Endothelial cell of umbilical vein (primary cell): Measurements from ENCODE around the gene VIPAS39. TPM values are rescaled to one million over a fixed set of nuclear protein-coding genes. Genes with fewer than 3 reads are reported as not detected.
A peak's percentile ranks its signal among the peaks of the same experiment; 100 is the strongest.

Experiments used
- BruUV-seq: library from RNA; stranded (reverse); fragments of 400-500 nt; replicated peaks from 2 replicates; lab custom pipeline; 2021; lab: Mats Ljungman, UMichigan
- CTCF ChIA-PET: fragments of 300-600, 350-600 bp; sonication (Branson Sonifier 250); formaldehyde crosslinking; loops from one replicate; lab custom pipeline; 2021; ENCODE audit warnings: antibody characterized with exemption, inconsistent platforms; lab: Charles Lee
- POLR2A ChIA-PET: fragments of 300-600, 350-600 bp; sonication (Branson Sonifier 250); formaldehyde crosslinking; loops from one replicate; lab custom pipeline; 2021; ENCODE audit warnings: antibody characterized with exemption, inconsistent platforms; lab: Charles Lee
- DNase-seq: peaks from one replicate; pipeline ENCODE4 v3.0.0-alpha.2; 2011; ENCODE audit warnings: low read depth, low spot score
- FAIRE-seq: peaks from 2 replicates; lab custom pipeline; 2011; peaks lifted over from hg19 to GRCh38; lab: Jason Lieb, UNC
- H2AFZ ChIP-seq: 2 replicates; pipeline ENCODE4 v1.6.0; 2012; ENCODE audit warnings: low read depth, low read length, control low read depth, inconsistent platforms
- H3K27ac ChIP-seq: 2 replicates; pipeline ENCODE4 v1.5.1; 2011; ENCODE audit warnings: low read depth, mild to moderate bottlenecking, control low read depth, low read length, moderate library complexity; ENCODE audit not compliant: insufficient read depth
- H3K27me3 ChIP-seq, 2 experiments: 2 replicates each; pipeline versions ENCODE4 v1.6.0 to v1.6.1; 2011; ENCODE audit warnings: low read length in 2 of 2, mixed read lengths in 1 of 2; ENCODE audit not compliant: control insufficient read depth in 2 of 2, insufficient read depth in 2 of 2
- H3K36me3 ChIP-seq, 2 experiments: 2 replicates in 1 of 2; 3 replicates in 1 of 2; pipeline ENCODE4 v1.5.1; 2011; ENCODE audit warnings: low read length in 2 of 2, mild to moderate bottlenecking in 1 of 2, moderate library complexity in 1 of 2; ENCODE audit not compliant: control insufficient read depth in 2 of 2, insufficient read depth in 2 of 2; ENCODE audit errors: extremely low read depth in 1 of 2
- H3K4me1 ChIP-seq: 3 replicates; pipeline ENCODE4 v1.5.1; 2011; ENCODE audit warnings: mild to moderate bottlenecking, low read length; ENCODE audit not compliant: control insufficient read depth, insufficient read depth; ENCODE audit errors: extremely low read depth
- H3K4me2 ChIP-seq: 2 replicates; pipeline ENCODE4 v1.6.1; 2011; ENCODE audit warnings: low read length, control low read depth, mixed read lengths; ENCODE audit not compliant: insufficient read depth
- H3K4me3 ChIP-seq, 3 experiments: fragments of 200-600 bp in 1 of 3; sonication (generic), shearing (Covaris generic) in 1 of 3; replicated peaks in 1 of 3; 2 replicates each; pipeline ENCODE4 v1.5.1; 2011 to 2016; ENCODE audit warnings: control low read depth in 3 of 3, low read length in 3 of 3, mild to moderate bottlenecking in 2 of 3, inconsistent platforms in 1 of 3, low read depth in 1 of 3, moderate library complexity in 1 of 3; ENCODE audit not compliant: insufficient read depth in 1 of 3
- H3K79me2 ChIP-seq: 2 replicates; pipeline ENCODE4 v1.6.0; 2012; ENCODE audit warnings: low read length, inconsistent platforms; ENCODE audit not compliant: control insufficient read depth, insufficient read depth
- H3K9ac ChIP-seq: replicated peaks from 2 replicates; pipeline ENCODE3; 2011; ENCODE audit warnings: low read length, control low read depth; ENCODE audit not compliant: insufficient read depth; ENCODE audit errors: extremely low read depth
- H3K9me1 ChIP-seq: replicated peaks from 3 replicates; pipeline ENCODE4 v1.6.0; 2011; ENCODE audit warnings: mild to moderate bottlenecking, low read length; ENCODE audit not compliant: control insufficient read depth, insufficient read depth; ENCODE audit errors: extremely low read depth
- H3K9me3 ChIP-seq: replicated peaks from 2 replicates; pipeline ENCODE4 v1.5.1; 2012; ENCODE audit warnings: low read length, inconsistent platforms; ENCODE audit not compliant: control insufficient read depth, insufficient read depth
- H4K20me1 ChIP-seq: replicated peaks from 2 replicates; pipeline ENCODE3; 2011; ENCODE audit warnings: mild to moderate bottlenecking, low read length; ENCODE audit not compliant: control insufficient read depth, insufficient read depth; ENCODE audit errors: extremely low read depth
- FOS ChIP-seq: IDR thresholded peaks from 2 replicates; pipeline ENCODE4 v1.6.1; 2011; ENCODE audit warnings: mild to moderate bottlenecking, low read length, moderate library complexity, borderline replicate concordance; ENCODE audit not compliant: insufficient read depth
- JUN ChIP-seq: IDR thresholded peaks from 2 replicates; pipeline ENCODE4 v1.6.1; 2011; ENCODE audit warnings: borderline replicate concordance, low read depth; ENCODE audit not compliant: insufficient read length, insufficient read depth
- POLR2A ChIP-seq: IDR thresholded peaks from 2 replicates; pipeline ENCODE4 v1.6.1; 2012; ENCODE audit warnings: low read depth, mild to moderate bottlenecking, control low read depth, low read length
- POLR2AphosphoS5 ChIP-seq: IDR thresholded peaks from 2 replicates; pipeline ENCODE4 v1.6.1; 2012; ENCODE audit warnings: low read depth, mild to moderate bottlenecking, control low read depth, low read length, moderate library complexity; ENCODE audit not compliant: insufficient read depth
- dilution Hi-C: fragments of 300-500 bp; cut with MboI; formaldehyde crosslinking; loops from one replicate; pipeline ENCODE4 v1.15.0; 2019; ENCODE audit warnings: low sequenced_read_pairs; ENCODE audit not compliant: extremely low pct_ligation_motif_present
- intact Hi-C: fragments of 100-400 bp; cut with micrococcal nuclease; formaldehyde crosslinking; loops from one replicate; pipeline ENCODE4 v1.10.0; 2022
- polyA plus RNA-seq, 4 experiments: library from polyadenylated mRNA; depleted of rRNA in 3 of 4; stranded (reverse) in 3 of 4; unstranded in 1 of 4; fragments of >200 nt; gene quantifications; 2 replicates each; pipeline versions ENCODE4 v1.2.1 to v1.2.3, GENCODE V29; 2011 to 2012; ENCODE audit warnings: missing spikeins in 1 of 4
- small RNA-seq: library from RNA; depleted of rRNA; stranded (forward); fragments of <200 nt; gene quantifications from one replicate; pipeline ENCODE3, GENCODE V24; 2012; ENCODE audit warnings: low replicate concordance, low read depth; ENCODE audit not compliant: insufficient read depth, insufficient read length
- total RNA-seq: library from RNA; stranded (reverse); gene quantifications from 2 replicates; pipeline ENCODE4 v1.2.3, GENCODE V29; 2021
- TF ChIP-seq, protein P1 (sequence below), 2 donors: IDR thresholded peaks; 1 replicate in 1 of 2; 2 replicates in 1 of 2; pipeline ENCODE4 v1.5.1; 2011; ENCODE audit warnings: low read length in 2 of 2, mild to moderate bottlenecking in 2 of 2, moderate library complexity in 2 of 2, control low read depth in 1 of 2, inconsistent platforms in 1 of 2, low read depth in 1 of 2; ENCODE audit not compliant: insufficient read depth in 1 of 2; ENCODE audit errors: extremely low read depth in 1 of 2

The VIPAS39 gene
- total and polyA plus RNA-seq, 2 donors (not counting 3 experiments of a cell fraction or from before 2014, with no cell fraction given): 24.2 to 28.2 TPM

DNA sequence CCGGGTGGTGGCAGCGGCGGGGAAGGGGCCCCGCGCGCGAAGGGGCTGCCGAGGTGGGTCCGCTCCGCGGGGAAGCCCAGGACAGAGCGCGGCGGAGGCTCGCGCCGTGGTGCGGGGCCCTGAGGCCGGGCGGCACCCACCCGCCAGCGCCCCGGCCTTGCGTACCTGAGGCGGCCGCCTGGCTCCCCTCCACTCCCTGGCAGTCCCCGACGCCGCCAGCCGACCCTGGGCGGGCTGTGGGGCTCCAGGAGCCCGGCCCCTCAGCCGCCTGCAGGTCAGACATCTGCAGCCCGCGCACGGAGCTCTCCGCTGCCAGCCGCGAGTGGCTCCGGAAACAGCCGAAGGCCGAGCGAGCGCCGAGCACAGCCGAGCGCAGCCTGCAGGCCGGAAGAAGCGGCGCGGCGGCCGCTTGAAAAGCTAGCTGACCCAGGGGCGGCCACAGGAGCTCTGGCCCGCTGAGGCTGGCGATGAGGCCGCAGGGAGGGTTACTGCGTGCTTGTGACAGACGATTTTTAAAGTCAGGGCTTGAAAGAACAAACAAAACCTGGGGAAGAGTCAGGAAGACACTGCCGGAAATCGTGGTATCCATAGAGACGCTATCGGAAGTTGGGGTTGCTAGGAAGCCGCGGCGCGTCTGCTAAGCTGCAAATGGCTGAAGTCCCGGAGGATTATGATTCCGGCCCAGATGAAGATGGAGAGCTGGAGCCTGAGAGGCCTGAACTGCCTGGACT, 80.5 kb downstream of the VIPAS39 start, which contains the start of the genes SAMD15 and TMED8:
Gene SAMD15 (plus strand): TSS at position 609 of the 731 bp plus-strand sequence. CDS start 40 bp downstream, at position 649.
Gene TMED8 (minus strand): TSS at position 324 of the 731 bp plus-strand sequence. CDS start 41 bp downstream, at position 283.
- intact Hi-C loops (loop anchor here (1.0 kb wide), 3 partner anchors 57 to 80 kb away; partner anchors contain the start of genes POMT2 and VIPAS39), dilution Hi-C loops (no loop called here)
- DNase-seq (peak; percentile 95), FAIRE-seq (peak; percentile 94)
- H3K9ac ChIP-seq: peak within 1 kb of the TSS; percentile 79
- H3K36me3 ChIP-seq: no peaks in the 10 kb centered on the region
- no peaks in the 10 kb centered on the region for H3K9me1 ChIP-seq
- H3K9me3 ChIP-seq: no peaks in the 10 kb centered on the region
- TF ChIP-seq POLR2A: peak; percentile 58
- TF ChIP-seq, protein P1, sequence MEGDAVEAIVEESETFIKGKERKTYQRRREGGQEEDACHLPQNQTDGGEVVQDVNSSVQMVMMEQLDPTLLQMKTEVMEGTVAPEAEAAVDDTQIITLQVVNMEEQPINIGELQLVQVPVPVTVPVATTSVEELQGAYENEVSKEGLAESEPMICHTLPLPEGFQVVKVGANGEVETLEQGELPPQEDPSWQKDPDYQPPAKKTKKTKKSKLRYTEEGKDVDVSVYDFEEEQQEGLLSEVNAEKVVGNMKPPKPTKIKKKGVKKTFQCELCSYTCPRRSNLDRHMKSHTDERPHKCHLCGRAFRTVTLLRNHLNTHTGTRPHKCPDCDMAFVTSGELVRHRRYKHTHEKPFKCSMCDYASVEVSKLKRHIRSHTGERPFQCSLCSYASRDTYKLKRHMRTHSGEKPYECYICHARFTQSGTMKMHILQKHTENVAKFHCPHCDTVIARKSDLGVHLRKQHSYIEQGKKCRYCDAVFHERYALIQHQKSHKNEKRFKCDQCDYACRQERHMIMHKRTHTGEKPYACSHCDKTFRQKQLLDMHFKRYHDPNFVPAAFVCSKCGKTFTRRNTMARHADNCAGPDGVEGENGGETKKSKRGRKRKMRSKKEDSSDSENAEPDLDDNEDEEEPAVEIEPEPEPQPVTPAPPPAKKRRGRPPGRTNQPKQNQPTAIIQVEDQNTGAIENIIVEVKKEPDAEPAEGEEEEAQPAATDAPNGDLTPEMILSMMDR (IDR thresholded peaks at IDR 0.05; ENCODE audit: extremely low read depth in 1 of 2, insufficient read depth in 1 of 2, low read depth in 1 of 2, low read length in 2 of 2): peak in 1 of 2 donors; percentile 30
- TF ChIP-seq POLR2AphosphoS5: peak; percentile 26
- no peak for TF ChIP-seq JUN
- TF ChIP-seq FOS: no peak
- H3K79me2 ChIP-seq: peaks cover 9% of the 10 kb centered on the region
- H3K4me3 ChIP-seq: peak within 1 kb of the TSS; percentile 58 to 76 (median 69)
- BruUV-seq: no TSS peak
- H3K4me2 ChIP-seq: peak within 1 kb of the TSS; percentile 93
- peaks cover 15% of the 10 kb centered on the region for H3K4me1 ChIP-seq
- H2AFZ ChIP-seq: peak within 1 kb of the TSS; percentile 81
- H3K27me3 ChIP-seq: no peaks in the 10 kb centered on the region
- H3K27ac ChIP-seq: peak within 1 kb of the TSS; percentile 71
- no peaks in the 10 kb centered on the region for H4K20me1 ChIP-seq
- POLR2A ChIA-PET: interaction anchor here (0.6 to 1.5 kb wide), 3 partner anchors 56 to 264 kb away, joined by 3 to 8 read pairs (median 4); partner anchors contain the start of genes GSTZ1 and POMT2
- CTCF ChIA-PET: interaction anchor here (0.7 to 1.9 kb wide), 11 partner anchors 14 to 590 kb away, joined by 3 to 15 read pairs (median 3); partner anchors contain the start of genes GSTZ1 and POMT2

Small RNA genes lying within 50 kb of the gene (small RNA-seq; reads per million reads assigned to genes)
- not detected for gene RF00404

Other genes starting within 250 kb of the VIPAS39 start
- not detected in 2 replicates for gene NGB, start 186.4 kb downstream of the VIPAS39 start, total RNA-seq
- gene NGB, start 186.4 kb downstream of the VIPAS39 start, polyA plus RNA-seq: not detected in 2 replicates
- gene POMT2, start 136.7 kb downstream of the VIPAS39 start, total RNA-seq: 43.2 and 48.2 TPM in 2 replicates
- gene POMT2, start 136.7 kb downstream of the VIPAS39 start, polyA plus RNA-seq: 19.5 and 22.4 TPM in 2 replicates
- gene GSTZ1, start 136.6 kb downstream of the VIPAS39 start, total RNA-seq: 16.7 and 20.4 TPM in 2 replicates
- gene GSTZ1, start 136.6 kb downstream of the VIPAS39 start, polyA plus RNA-seq: 19.2 and 20.5 TPM in 2 replicates
- gene TMED8, start 80.5 kb downstream of the VIPAS39 start, total RNA-seq: 12.6 and 13.5 TPM in 2 replicates
- gene TMED8, start 80.5 kb downstream of the VIPAS39 start, polyA plus RNA-seq: 4.4 and 5.2 TPM in 2 replicates
- 0.65 and 1.1 TPM in 2 replicates for gene SAMD15, start 80.2 kb downstream of the VIPAS39 start, total RNA-seq
- gene SAMD15, start 80.2 kb downstream of the VIPAS39 start, polyA plus RNA-seq: 0.10 and 0.51 TPM in 2 replicates
- 0.33 and 0.48 TPM in 2 replicates for gene NOXRED1, start 34.1 kb downstream of the VIPAS39 start, total RNA-seq
- gene NOXRED1, start 34.1 kb downstream of the VIPAS39 start, polyA plus RNA-seq: 0.03 and 0.15 TPM in 2 replicates
- 158 and 166 TPM in 2 replicates for gene AHSA1, start 492 bp upstream of the VIPAS39 start, total RNA-seq
- gene AHSA1, start 492 bp upstream of the VIPAS39 start, polyA plus RNA-seq: 118 and 122 TPM in 2 replicates
- gene ISM2, start 41.2 kb upstream of the VIPAS39 start, total RNA-seq: not detected in 2 replicates
- gene ISM2, start 41.2 kb upstream of the VIPAS39 start, polyA plus RNA-seq: not detected in 2 replicates
- gene SPTLC2, start 159.0 kb upstream of the VIPAS39 start, total RNA-seq: 57.2 and 71.3 TPM in 2 replicates
- gene SPTLC2, start 159.0 kb upstream of the VIPAS39 start, polyA plus RNA-seq: 13.3 and 19.1 TPM in 2 replicates